GM12878 (cell line): ENCODE data around the gene FMNL2.

Experiments used
- EED ChIP-seq: sonication (generic); IDR thresholded peaks from 2 replicates; pipeline ENCODE4 v1.6.1; 2016; ENCODE audit warnings: antibody characterized with exemption, low read depth
- EP300 ChIP-seq, 2 experiments: fragments of 150-350 bp in 1 of 2; IDR thresholded peaks; 2 replicates each; pipeline ENCODE4 v1.6.1; 2011 to 2012; ENCODE audit warnings: low read depth in 2 of 2, low read length in 2 of 2, borderline replicate concordance in 1 of 2, improper control_type of control experiment in 1 of 2, inconsistent platforms in 1 of 2; ENCODE audit not compliant: control insufficient read depth in 1 of 2
- MEF2A ChIP-seq: IDR thresholded peaks from 2 replicates; pipeline ENCODE4 v1.6.1; 2011; ENCODE audit warnings: low read depth, mild to moderate bottlenecking, low read length, moderate library complexity; ENCODE audit not compliant: insufficient read depth
- POLR2AphosphoS5 ChIP-seq: IDR thresholded peaks from 2 replicates; pipeline ENCODE4 v1.6.1; 2011; ENCODE audit warnings: mild to moderate bottlenecking, low read length, inconsistent platforms
- ZBED1 ChIP-seq: IDR thresholded peaks from 2 replicates; pipeline ENCODE4 v1.6.1; 2016; ENCODE audit warnings: borderline replicate concordance
- ZBTB40 ChIP-seq: fragments of 450-650 bp; IDR thresholded peaks from 2 replicates; pipeline ENCODE4 v1.6.1; 2016; ENCODE audit warnings: mild to moderate bottlenecking, moderate library complexity, borderline replicate concordance
- TF ChIP-seq, protein P1 (sequence below): IDR thresholded peaks from 2 replicates; pipeline ENCODE4 v1.6.1; 2012; ENCODE audit warnings: low read depth, low read length, improper control_type of control experiment
- TF ChIP-seq, protein P2 (sequence below): fragments of 450-650 bp; formaldehyde crosslinking; IDR thresholded peaks from 2 replicates; pipeline ENCODE4 v1.4.0; 2022; ENCODE audit warnings: mild to moderate bottlenecking, moderate library complexity
- TF ChIP-seq, protein P3 (sequence below): fragments of 150-350 bp; IDR thresholded peaks from 2 replicates; pipeline ENCODE4 v1.6.1; 2016; ENCODE audit warnings: low read depth, low read length

- TF ChIP-seq EED = no peak
- no peak for TF ChIP-seq EP300 (IDR thresholded peaks at IDR 0.05; ENCODE audit: borderline replicate concordance in 1 of 2, control insufficient read depth in 1 of 2, low read depth in 2 of 2, low read length in 2 of 2)
- TF ChIP-seq, protein P1, sequence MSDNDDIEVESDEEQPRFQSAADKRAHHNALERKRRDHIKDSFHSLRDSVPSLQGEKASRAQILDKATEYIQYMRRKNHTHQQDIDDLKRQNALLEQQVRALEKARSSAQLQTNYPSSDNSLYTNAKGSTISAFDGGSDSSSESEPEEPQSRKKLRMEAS = no peak
- no peak for TF ChIP-seq ZBTB40
- no peak for TF ChIP-seq POLR2AphosphoS5
- TF ChIP-seq, protein P2, sequence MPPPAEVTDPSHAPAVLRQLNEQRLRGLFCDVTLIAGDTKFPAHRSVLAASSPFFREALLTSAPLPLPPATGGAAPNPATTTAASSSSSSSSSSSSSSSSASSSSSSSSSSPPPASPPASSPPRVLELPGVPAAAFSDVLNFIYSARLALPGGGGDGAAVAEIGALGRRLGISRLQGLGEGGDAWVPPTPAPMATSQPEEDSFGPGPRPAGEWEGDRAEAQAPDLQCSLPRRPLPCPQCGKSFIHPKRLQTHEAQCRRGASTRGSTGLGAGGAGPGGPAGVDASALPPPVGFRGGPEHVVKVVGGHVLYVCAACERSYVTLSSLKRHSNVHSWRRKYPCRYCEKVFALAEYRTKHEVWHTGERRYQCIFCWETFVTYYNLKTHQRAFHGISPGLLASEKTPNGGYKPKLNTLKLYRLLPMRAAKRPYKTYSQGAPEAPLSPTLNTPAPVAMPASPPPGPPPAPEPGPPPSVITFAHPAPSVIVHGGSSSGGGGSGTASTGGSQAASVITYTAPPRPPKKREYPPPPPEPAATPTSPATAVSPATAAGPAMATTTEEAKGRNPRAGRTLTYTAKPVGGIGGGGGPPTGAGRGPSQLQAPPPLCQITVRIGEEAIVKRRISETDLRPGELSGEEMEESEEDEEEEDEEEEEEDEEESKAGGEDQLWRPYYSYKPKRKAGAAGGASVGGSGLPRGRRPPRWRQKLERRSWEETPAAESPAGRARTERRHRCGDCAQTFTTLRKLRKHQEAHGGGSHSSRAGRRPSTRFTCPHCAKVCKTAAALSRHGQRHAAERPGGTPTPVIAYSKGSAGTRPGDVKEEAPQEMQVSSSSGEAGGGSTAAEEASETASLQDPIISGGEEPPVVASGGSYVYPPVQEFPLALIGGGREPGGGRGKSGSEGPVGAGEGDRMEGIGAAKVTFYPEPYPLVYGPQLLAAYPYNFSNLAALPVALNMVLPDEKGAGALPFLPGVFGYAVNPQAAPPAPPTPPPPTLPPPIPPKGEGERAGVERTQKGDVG (CRISPR knock-in tag) = no peak
- TF ChIP-seq ZBED1 = no peak
- TF ChIP-seq, protein P3, sequence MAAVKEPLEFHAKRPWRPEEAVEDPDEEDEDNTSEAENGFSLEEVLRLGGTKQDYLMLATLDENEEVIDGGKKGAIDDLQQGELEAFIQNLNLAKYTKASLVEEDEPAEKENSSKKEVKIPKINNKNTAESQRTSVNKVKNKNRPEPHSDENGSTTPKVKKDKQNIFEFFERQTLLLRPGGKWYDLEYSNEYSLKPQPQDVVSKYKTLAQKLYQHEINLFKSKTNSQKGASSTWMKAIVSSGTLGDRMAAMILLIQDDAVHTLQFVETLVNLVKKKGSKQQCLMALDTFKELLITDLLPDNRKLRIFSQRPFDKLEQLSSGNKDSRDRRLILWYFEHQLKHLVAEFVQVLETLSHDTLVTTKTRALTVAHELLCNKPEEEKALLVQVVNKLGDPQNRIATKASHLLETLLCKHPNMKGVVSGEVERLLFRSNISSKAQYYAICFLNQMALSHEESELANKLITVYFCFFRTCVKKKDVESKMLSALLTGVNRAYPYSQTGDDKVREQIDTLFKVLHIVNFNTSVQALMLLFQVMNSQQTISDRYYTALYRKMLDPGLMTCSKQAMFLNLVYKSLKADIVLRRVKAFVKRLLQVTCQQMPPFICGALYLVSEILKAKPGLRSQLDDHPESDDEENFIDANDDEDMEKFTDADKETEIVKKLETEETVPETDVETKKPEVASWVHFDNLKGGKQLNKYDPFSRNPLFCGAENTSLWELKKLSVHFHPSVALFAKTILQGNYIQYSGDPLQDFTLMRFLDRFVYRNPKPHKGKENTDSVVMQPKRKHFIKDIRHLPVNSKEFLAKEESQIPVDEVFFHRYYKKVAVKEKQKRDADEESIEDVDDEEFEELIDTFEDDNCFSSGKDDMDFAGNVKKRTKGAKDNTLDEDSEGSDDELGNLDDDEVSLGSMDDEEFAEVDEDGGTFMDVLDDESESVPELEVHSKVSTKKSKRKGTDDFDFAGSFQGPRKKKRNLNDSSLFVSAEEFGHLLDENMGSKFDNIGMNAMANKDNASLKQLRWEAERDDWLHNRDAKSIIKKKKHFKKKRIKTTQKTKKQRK = no peak
- no peak for TF ChIP-seq MEF2A
These were observed 110.4 kb downstream of the FMNL2 start for GRCh38 chr2:152445375-152445774.
